ENCODE measurements around the gene EPHA8.

The EPHA8 gene

DNA sequence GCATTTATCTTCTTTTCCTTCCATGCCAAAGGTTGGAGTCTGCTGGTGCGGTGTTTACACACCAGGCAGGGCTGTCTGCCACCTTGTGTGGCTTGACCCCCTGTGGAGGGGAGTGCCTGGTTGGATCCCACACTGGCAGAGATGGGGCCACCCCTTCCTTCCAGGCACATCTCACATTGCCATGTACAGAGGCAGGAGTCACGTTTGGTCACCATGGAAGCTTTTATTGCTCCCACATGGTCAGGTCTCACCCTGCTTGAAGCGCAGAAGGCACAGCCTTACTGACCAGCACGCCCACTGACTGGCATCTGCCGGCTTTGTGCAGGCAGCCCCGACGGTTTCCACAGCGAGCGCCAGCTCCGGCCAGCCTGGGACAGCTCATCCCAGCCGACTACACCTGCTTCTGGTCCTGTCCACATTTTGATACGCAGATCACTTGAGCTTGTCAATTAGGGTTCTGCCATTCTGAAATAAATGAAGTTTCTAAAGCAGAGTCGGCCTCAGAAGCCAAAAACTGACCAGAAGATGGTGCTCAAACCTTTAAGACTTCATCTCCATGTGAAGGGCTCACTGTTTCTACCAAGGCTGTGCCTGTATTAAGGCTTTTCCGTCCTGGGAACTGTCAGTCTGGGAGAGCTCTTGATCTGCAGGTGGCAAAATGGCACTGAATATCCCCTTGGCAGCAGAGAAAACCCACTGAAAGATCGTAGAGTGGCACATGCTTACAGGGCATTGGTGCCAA is 35.6 kb upstream of the EPHA8 start:
- peak; percentile 20 to 36 for DNase-seq (ENCODE audit: low read depth in 1 of 2, low spot score in 1 of 2)
- no peak for TF ChIP-seq JUND (IDR thresholded peaks at IDR 0.05; ENCODE audit: low read depth)
- in situ Hi-C loops (cut with HindIII; ENCODE audit: low pct_unique_long_range_greater_than_20kb, low sequenced_read_pairs), result no loop called here

DNA sequence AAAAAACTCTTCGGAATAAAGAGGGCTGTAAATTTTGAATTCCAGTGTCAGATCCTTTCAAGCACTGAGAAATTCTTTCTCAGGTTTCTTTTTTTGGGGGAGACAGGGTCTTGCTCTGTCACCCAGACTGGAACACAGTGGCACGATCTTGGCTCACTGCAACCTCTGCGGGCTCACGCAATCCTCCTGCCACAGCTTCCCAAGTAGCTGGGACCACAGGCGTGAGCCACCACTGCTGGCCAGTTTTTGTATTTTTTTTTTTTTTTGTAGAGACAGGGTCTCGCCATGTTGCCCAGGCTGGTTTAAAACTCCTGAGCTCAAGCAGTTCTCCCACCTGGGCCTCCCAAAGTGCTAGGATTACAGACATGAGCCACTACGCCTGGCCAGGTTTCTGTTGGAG is 34.8 kb upstream of the EPHA8 start:
- no peak for TF ChIP-seq JUND (IDR thresholded peaks at IDR 0.05; ENCODE audit: low read depth)
- DNase-seq (ENCODE audit: low read depth in 1 of 2, low spot score in 1 of 2), result no peak
- in situ Hi-C loops (cut with HindIII; ENCODE audit: low pct_unique_long_range_greater_than_20kb, low sequenced_read_pairs), result no loop called here

DNA sequence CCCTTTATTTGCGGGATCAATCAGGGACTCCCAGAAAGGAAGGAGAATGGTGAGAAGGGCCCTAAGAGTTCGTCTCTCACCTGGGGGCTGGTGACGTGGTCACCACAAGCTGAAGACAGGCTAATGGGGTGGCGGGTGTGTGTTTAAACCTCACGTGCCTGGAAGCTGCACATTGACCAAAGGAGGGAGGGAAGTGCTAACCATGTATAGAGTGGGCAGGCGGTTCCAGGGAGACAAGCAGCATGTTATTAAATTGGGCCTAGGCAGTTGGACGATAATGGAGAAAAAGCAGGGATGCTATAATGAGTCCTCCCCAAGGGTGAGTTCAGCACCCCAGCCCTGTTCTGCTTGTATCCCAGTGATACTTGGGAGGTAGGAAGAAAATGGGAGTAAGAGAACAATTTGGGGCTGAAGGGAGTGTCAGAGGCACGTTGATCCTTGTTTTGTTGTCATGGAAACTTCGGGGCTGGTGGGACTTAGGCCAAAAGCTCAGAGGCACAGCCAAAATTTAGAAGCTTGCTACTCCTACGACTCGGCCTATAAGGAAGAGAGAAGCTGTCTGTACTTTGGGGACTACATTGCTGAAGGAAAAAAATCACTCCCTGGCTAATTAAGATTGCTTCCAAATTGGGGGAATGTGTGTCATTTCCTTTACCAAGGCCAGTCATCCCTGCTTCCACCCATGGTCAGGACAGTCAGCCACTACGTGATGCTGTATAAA is 33.2 kb upstream of the EPHA8 start:
- in situ Hi-C loops (cut with HindIII; ENCODE audit: low pct_unique_long_range_greater_than_20kb, low sequenced_read_pairs), result no loop called here
- DNase-seq (ENCODE audit: low read depth in 1 of 2, low spot score in 1 of 2), result no peak
- no peak for TF ChIP-seq JUND (IDR thresholded peaks at IDR 0.05; ENCODE audit: low read depth)

DNA sequence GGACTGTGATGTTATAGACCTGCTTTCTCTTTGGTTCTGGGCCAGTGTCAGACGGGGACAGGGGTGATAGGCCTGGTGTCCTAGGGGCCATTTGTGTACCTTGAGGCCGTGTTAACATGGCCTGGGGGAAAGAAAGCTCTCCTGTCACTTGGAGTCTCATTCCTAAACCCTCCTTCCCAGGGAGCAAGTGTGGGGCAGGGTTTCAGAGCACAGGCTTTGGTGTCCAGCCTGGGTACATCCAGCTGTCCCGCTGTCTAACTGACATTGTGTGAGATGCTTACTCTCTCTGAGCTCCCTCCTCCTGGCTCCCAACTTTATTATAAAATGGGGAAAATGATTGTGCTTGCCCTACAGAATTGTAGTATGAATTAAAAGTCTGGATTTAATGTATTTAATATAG is 32.6 kb upstream of the EPHA8 start:
- DNase-seq (ENCODE audit: low read depth in 1 of 2, low spot score in 1 of 2), result no peak
- in situ Hi-C loops (cut with HindIII; ENCODE audit: low pct_unique_long_range_greater_than_20kb, low sequenced_read_pairs), result no loop called here
- TF ChIP-seq JUND (IDR thresholded peaks at IDR 0.05; ENCODE audit: low read depth), result no peak

DNA sequence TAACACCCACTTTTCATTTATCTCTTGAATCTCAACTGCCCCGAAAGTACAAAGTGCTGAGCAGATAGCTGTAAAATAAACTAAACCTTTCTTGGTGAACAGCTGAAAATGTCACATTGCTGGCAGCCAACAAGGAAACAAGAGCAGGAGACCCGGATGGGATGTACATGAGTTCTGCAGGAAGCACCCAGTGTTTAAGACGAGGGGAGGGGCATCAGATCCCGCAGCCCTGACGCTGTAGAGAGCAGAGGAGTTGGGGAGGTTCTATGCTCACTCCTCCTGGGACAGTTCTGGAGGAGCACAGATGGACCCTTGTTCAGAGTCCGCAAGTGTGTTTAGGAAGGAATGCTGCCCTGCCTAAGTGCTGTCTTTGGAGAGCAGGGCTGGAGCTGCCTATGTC is 32.0 kb upstream of the EPHA8 start:
- no peak for TF ChIP-seq JUND (IDR thresholded peaks at IDR 0.05; ENCODE audit: low read depth)
- DNase-seq (ENCODE audit: low read depth in 1 of 2, low spot score in 1 of 2), result no peak
- in situ Hi-C loops (cut with HindIII; ENCODE audit: low pct_unique_long_range_greater_than_20kb, low sequenced_read_pairs), result no loop called here

DNA sequence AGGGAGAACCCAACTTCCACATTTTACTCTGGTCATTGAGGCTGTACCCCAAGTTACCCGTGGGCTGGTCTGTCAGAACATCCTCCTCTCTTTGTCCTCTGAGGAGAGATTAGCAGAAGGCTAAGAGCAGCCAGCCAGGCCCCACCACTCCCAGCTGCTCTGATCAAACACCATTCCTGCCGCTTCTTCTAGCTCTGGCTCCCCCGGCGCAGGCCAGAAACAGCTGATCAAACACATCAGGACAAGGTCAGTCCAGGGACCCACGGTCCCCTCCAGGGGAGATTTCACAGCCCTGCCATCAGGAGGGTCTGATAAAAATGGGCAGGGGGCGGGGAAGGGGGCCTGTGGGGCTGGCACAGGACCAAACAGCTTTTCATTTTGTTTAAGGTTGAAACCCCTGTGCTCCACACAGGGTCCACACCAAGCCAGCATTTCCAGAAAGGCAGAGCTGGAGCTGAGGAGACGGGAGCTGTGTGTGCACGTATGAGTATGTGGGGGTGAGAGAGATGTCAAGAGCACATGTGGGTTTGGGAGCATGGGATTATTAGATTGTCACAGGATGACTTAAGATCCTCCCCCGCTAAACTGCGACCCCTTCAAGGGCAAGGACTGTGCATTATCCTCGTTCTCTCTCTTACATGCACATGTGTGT is 29.9 kb upstream of the EPHA8 start:
- no peak for TF ChIP-seq JUND (IDR thresholded peaks at IDR 0.05; ENCODE audit: low read depth)
- in situ Hi-C loops (cut with HindIII; ENCODE audit: low pct_unique_long_range_greater_than_20kb, low sequenced_read_pairs), result no loop called here
- DNase-seq (ENCODE audit: low read depth in 1 of 2, low spot score in 1 of 2), result no peak

DNA sequence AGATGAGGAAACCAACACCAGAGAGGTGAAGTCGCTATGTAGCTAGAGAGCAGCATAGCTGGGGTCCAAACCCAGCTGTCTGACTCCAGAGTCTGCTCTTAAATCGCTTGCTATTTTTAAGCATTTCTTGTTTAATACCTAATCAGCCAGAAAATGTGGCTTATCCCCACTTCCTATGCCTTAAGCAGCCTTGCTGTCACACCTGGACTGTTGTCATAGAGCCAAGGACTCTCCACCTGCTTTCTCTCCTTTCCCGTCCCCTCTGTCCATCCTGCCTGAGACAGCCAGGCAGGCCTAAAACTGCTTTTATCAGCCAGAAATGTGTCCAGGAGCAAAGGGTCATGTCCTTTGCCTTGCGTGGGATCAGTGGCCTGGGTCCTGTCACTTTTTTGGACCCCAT is 28.3 kb upstream of the EPHA8 start:
- no peak for DNase-seq (ENCODE audit: low read depth in 1 of 2, low spot score in 1 of 2)
- in situ Hi-C loops (cut with HindIII; ENCODE audit: low pct_unique_long_range_greater_than_20kb, low sequenced_read_pairs), result no loop called here
- no peak for TF ChIP-seq JUND (IDR thresholded peaks at IDR 0.05; ENCODE audit: low read depth)

DNA sequence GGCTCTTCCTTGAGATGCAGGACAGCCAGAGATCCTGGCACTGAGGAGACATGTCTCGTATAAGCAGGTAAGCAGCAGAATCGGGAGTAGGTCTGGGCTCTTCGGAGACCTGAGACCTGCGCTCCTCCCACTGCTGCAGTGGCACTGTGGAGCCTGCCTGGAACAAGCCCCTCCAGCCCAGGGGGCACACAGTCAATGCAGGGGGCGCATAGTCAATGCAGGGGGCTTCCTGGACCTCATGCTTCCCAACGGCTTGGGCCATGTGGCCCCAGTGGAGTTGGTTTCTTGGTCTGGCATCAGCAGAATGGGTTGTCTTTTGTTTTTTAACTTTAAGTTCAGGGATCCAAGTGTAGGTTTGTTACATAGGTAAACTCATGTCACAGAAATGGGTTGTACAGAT is 27.9 kb upstream of the EPHA8 start:
- TF ChIP-seq JUND (IDR thresholded peaks at IDR 0.05; ENCODE audit: low read depth), result no peak
- in situ Hi-C loops (cut with HindIII; ENCODE audit: low pct_unique_long_range_greater_than_20kb, low sequenced_read_pairs), result no loop called here
- no peak for DNase-seq (ENCODE audit: low read depth in 1 of 2, low spot score in 1 of 2)

DNA sequence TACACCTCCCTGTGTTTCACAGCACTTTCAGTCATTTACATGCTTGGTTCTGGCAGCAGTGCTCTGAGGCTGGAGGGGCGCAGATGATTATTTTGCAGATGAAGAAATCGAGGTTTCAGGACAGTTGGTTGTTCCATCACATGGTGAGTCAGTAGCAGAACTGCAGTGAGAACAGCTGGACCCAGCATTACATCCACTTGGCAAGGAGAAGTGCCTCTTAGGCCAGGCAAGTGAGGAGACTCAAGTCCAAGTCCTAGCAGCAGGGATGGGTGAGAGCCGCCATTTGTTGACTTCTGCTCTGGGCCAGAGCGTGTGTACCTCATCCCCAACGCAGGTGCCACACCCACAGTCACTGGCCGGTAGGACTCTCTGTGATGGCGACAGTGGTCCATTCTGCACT is 26.8 kb upstream of the EPHA8 start:
- TF ChIP-seq JUND (IDR thresholded peaks at IDR 0.05; ENCODE audit: low read depth), result no peak
- DNase-seq (ENCODE audit: low read depth in 1 of 2, low spot score in 1 of 2), result no peak
- in situ Hi-C loops (cut with HindIII; ENCODE audit: low pct_unique_long_range_greater_than_20kb, low sequenced_read_pairs), result no loop called here

DNA sequence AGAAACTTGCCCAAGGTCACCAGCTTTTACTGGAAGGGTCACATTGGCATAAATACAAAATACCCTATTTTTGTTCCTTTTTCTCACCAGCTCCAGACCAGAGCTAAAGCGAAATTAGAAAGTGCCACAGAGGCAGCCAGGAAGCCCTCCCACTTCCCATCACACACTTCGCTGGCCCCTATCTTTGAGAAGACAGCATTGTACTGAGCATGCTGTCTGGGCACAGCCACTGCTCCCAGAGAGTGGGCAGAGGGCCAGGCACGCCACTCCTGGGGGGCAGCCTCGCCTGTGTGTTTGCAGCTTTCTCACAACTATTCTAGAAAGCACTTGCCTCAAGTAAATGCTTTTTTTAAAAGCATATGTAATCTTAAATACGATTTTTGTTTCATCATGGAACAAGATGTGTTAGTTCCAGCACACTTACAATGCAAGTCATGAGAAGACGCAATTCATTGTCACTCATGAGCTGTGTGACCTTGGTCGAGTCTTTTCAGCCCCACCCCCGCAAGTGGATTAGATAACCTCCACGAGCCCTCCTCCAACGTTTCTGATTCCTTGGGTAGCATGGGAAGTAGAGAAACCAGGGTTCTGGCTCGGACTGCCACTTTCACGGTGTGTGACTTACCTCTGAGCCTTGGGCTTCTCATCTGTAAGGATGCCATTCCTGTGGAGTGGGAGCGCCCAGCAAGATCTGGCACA is 25.7 kb upstream of the EPHA8 start:
- no peak for TF ChIP-seq JUND (IDR thresholded peaks at IDR 0.05; ENCODE audit: low read depth)
- no peak for DNase-seq (ENCODE audit: low read depth in 1 of 2, low spot score in 1 of 2)
- in situ Hi-C loops (cut with HindIII; ENCODE audit: low pct_unique_long_range_greater_than_20kb, low sequenced_read_pairs), result no loop called here

DNA sequence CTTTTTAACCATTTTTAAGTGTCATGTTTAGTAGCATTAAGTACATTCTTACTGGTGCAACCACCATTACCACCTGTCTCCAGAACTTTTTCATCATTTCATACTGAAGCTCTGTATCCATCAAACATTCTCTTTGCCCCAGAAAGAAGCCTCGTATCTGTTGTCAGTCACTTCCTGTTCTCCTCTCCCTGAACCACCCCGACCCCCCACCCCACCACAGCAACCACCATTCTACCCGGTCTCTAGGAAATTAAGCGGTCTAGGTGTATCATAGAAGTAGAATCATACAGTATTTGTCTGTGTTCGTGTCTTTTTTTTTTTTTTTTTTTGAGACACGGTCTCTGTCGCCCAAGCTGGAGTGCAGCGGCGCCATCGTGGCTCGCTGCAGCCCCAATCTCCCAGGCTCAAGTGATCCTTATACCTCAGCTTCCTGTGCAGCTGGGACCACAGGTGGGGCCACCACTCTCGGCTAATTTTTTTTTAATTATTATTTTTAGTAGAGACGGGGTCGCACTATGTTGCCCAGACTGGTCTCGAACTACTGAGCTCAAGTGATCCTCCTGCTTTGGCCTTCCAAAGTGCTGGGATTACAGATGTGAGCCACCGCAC is 23.7 kb upstream of the EPHA8 start:
- in situ Hi-C loops (cut with HindIII; ENCODE audit: low pct_unique_long_range_greater_than_20kb, low sequenced_read_pairs), result no loop called here
- TF ChIP-seq JUND (IDR thresholded peaks at IDR 0.05; ENCODE audit: low read depth), result no peak
- no peak for DNase-seq (ENCODE audit: low read depth in 1 of 2, low spot score in 1 of 2)

DNA sequence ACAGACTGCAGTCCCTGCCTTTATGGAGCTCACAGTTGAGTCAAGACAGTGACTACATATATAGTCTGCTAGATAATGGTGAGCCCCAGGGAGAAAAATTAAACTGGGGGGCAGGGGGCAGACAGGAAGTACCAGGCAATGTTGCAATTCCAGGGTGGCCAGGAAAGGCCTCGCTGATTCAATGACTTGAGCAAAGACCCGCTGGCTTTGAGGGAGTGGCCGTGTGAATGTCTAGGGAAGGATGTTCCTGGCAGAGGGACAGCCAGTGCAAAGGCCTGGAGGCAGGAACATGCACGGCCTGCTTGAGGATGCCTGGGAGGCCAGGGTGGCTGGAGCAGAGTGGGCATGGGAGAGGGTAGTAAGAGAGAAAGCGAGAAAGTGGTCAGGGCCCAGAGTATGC is 23.0 kb upstream of the EPHA8 start:
- no peak for DNase-seq (ENCODE audit: low read depth in 1 of 2, low spot score in 1 of 2)
- in situ Hi-C loops (cut with HindIII; ENCODE audit: low pct_unique_long_range_greater_than_20kb, low sequenced_read_pairs), result no loop called here
- TF ChIP-seq JUND (IDR thresholded peaks at IDR 0.05; ENCODE audit: low read depth), result no peak
